GM12878 (cell line): ENCODE results near the gene FDPS. TPM values are rescaled to one million over a fixed set of nuclear protein-coding genes. Genes with fewer than 3 reads are reported as not detected.
"Not testable (repeated sequence)": the region's sequence is repeated elsewhere in the genome, so short reads cannot be mapped to it uniquely, and the experiment has no call there.

Source experiments
- ATAC-seq: fragments of 200-7000 bp; cut with Tn5 transposase; 3 replicates; pipeline ENCODE4 v1.9.1; 2020; ENCODE audit warnings: mild to moderate bottlenecking, moderate library complexity
- BruUV-seq: library from RNA; stranded (reverse); fragments of 400-500 nt; replicated peaks from 2 replicates; lab custom pipeline; 2021; lab: Mats Ljungman, UMichigan
- CTCF ChIA-PET: fragments of 300-600 bp; sonication (Branson Sonifier 250); formaldehyde crosslinking; extraction: SDS; loops from one replicate; lab custom pipeline; 2021; ENCODE audit warnings: inconsistent platforms; lab: Yijun Ruan, JAX
- POLR2A ChIA-PET: fragments of 350-600 bp; formaldehyde crosslinking; extraction: SDS; loops from one replicate; lab custom pipeline; 2021; ENCODE audit warnings: inconsistent platforms; lab: Charles Lee
- RAD21 ChIA-PET: fragments of 300-600 bp; sonication (Branson Sonifier 250); formaldehyde crosslinking; loops from one replicate; lab custom pipeline; 2023; ENCODE audit warnings: antibody characterized with exemption; ENCODE audit not compliant: unreplicated experiment; lab: Charles Lee
- SMC1A ChIA-PET: fragments of 300-600 bp; sonication (Branson Sonifier 250); formaldehyde crosslinking; loops from one replicate; lab custom pipeline; 2023; ENCODE audit not compliant: unreplicated experiment, uncharacterized antibody; lab: Charles Lee
- DNase-seq: peaks from one replicate; pipeline ENCODE4 v3.0.0-alpha.2; 2011; ENCODE audit warnings: low read depth, low spot score
- FAIRE-seq: peaks from 3 replicates; lab custom pipeline; 2011; peaks lifted over from hg19 to GRCh38; lab: Jason Lieb, UNC
- H2AFZ ChIP-seq: 2 replicates; pipeline ENCODE4 v1.6.0; 2011; ENCODE audit warnings: low read depth, low read length, control low read depth; ENCODE audit not compliant: control insufficient read depth
- H3K27ac ChIP-seq: 2 replicates; pipeline ENCODE4 v1.5.1; 2011; ENCODE audit warnings: control low read depth; ENCODE audit not compliant: control insufficient read depth, insufficient read depth
- H3K27me3 ChIP-seq, 2 experiments: replicated peaks in 1 of 2; 2 replicates each; pipeline versions ENCODE4 v1.6.0 to v1.6.1; 2011; ENCODE audit warnings: low read length in 1 of 2; ENCODE audit not compliant: control insufficient read depth in 2 of 2, insufficient read depth in 2 of 2
- H3K36me3 ChIP-seq, 2 experiments: 2 replicates each; pipeline ENCODE4 v1.5.1; 2011; ENCODE audit warnings: low read length in 1 of 2; ENCODE audit not compliant: control insufficient read depth in 2 of 2, insufficient read depth in 2 of 2
- H3K4me1 ChIP-seq: 2 replicates; pipeline ENCODE4 v1.6.1; 2011; ENCODE audit warnings: mild to moderate bottlenecking, low read length, moderate library complexity, mixed read lengths; ENCODE audit not compliant: control insufficient read depth, insufficient read depth
- H3K4me2 ChIP-seq: 2 replicates; pipeline ENCODE4 v1.6.0; 2011; ENCODE audit warnings: control low read depth; ENCODE audit not compliant: control insufficient read depth, insufficient read depth
- H3K4me3 ChIP-seq: fragments of 200-600 bp; sonication (generic); 2 replicates; pipeline ENCODE4 v1.5.1; 2016
- H3K79me2 ChIP-seq: 2 replicates; pipeline ENCODE4 v1.6.0; 2011; ENCODE audit warnings: low read length; ENCODE audit not compliant: control insufficient read depth, insufficient read depth
- H3K9ac ChIP-seq: 2 replicates; pipeline ENCODE4 v1.8.0; 2011; ENCODE audit warnings: low read length, control low read depth, mixed read lengths; ENCODE audit not compliant: control insufficient read depth, insufficient read depth
- H3K9me3 ChIP-seq: replicated peaks from 3 replicates; pipeline ENCODE4 v1.5.1; 2011; ENCODE audit warnings: mild to moderate bottlenecking, low read length; ENCODE audit not compliant: control insufficient read depth, insufficient read depth
- H4K20me1 ChIP-seq: 2 replicates; pipeline ENCODE4 v1.6.0; 2011; ENCODE audit not compliant: control insufficient read depth, insufficient read depth
- ASH2L ChIP-seq: fragments of 300-600, 200-600 bp; sonication (generic); IDR thresholded peaks from 2 replicates; pipeline ENCODE4 v1.6.1; 2017; ENCODE audit warnings: low read depth, mild to moderate bottlenecking, borderline replicate concordance
- BHLHE40 ChIP-seq, 2 experiments: fragments of 450-650 bp in 1 of 2; IDR thresholded peaks; 2 replicates each; pipeline ENCODE4 v1.6.1; 2011 to 2017; ENCODE audit warnings: low read depth in 2 of 2, borderline replicate concordance in 1 of 2, improper control_type of control experiment in 1 of 2, low read length in 1 of 2, mild to moderate bottlenecking in 1 of 2
- DPF2 ChIP-seq: fragments of 450-650 bp; IDR thresholded peaks from 2 replicates; pipeline ENCODE4 v1.6.1; 2017; ENCODE audit warnings: mild to moderate bottlenecking
- EGR1 ChIP-seq, 2 experiments: IDR thresholded peaks; 1 replicate in 1 of 2; 2 replicates in 1 of 2; pipeline ENCODE4 v1.6.1; 2011 to 2012; ENCODE audit warnings: low read depth in 2 of 2, low read length in 2 of 2, borderline replicate concordance in 1 of 2, mild to moderate bottlenecking in 1 of 2, moderate library complexity in 1 of 2
- FOXK2 ChIP-seq: fragments of 450-650 bp; IDR thresholded peaks from 2 replicates; pipeline ENCODE4 v1.6.1; 2017; ENCODE audit warnings: mild to moderate bottlenecking, moderate library complexity
- MXI1 ChIP-seq: fragments of 150-350 bp; IDR thresholded peaks from 2 replicates; pipeline ENCODE4 v1.6.1; 2011; ENCODE audit warnings: low read depth, mild to moderate bottlenecking, inconsistent platforms, low read length, improper control_type of control experiment
- NRF1 ChIP-seq: conservative IDR thresholded peaks from 2 replicates; pipeline ENCODE4 v1.6.1; 2011; ENCODE audit warnings: mild to moderate bottlenecking, low read depth, low read length, improper control_type of control experiment
- POLR2A ChIP-seq: IDR thresholded peaks from 2 replicates; pipeline ENCODE4 v1.6.1; 2011; ENCODE audit warnings: low read depth, mild to moderate bottlenecking, low read length
- RAD21 ChIP-seq: IDR thresholded peaks from 2 replicates; pipeline ENCODE4 v1.6.1; 2011; ENCODE audit warnings: mild to moderate bottlenecking, low read depth, low read length, moderate library complexity; ENCODE audit not compliant: insufficient read depth
- REST ChIP-seq: IDR thresholded peaks from 2 replicates; pipeline ENCODE4 v1.6.1; 2012; ENCODE audit warnings: mild to moderate bottlenecking, low read depth, low read length
- SMARCA5 ChIP-seq: fragments of 450-650 bp; IDR thresholded peaks from 2 replicates; pipeline ENCODE4 v1.6.1; 2017; ENCODE audit warnings: mild to moderate bottlenecking
- SMC3 ChIP-seq: IDR thresholded peaks from 2 replicates; pipeline ENCODE4 v1.6.1; 2011; ENCODE audit warnings: low read length, improper control_type of control experiment, borderline replicate concordance
- TAF1 ChIP-seq: IDR thresholded peaks from 2 replicates; pipeline ENCODE4 v1.6.1; 2011; ENCODE audit warnings: mild to moderate bottlenecking, low read depth, low read length, borderline replicate concordance
- TARDBP ChIP-seq: IDR thresholded peaks from 2 replicates; pipeline ENCODE4 v1.6.1; 2016; ENCODE audit warnings: borderline replicate concordance
- USF1 ChIP-seq: IDR thresholded peaks from 2 replicates; pipeline ENCODE4 v1.6.1; 2011; ENCODE audit warnings: borderline replicate concordance, low read depth, mild to moderate bottlenecking, moderate library complexity, mixed read lengths, low read length; ENCODE audit not compliant: insufficient read depth; ENCODE audit errors: extremely low read length
- WGBS: methylation state at CpG from one replicate; pipeline ENCODE4 v1.1.6; 2016; ENCODE audit warnings: low lambda C conversion rate; ENCODE audit not compliant: insufficient replicate concordance, insufficient coverage; ENCODE audit errors: missing lambda C conversion rate; 5-methylcytosine and 5-hydroxymethylcytosine counted together
- in situ Hi-C: fragments of 300-500 bp; cut with MboI; formaldehyde crosslinking; loops from 9 replicates; pipeline ENCODE4 v1.14.3; 2018; ENCODE audit warnings: mixed read lengths
- intact Hi-C: fragments of 100-400 bp; cut with micrococcal nuclease; formaldehyde crosslinking; loops from one replicate; pipeline ENCODE4 v1.14.2; 2022; ENCODE audit not compliant: unreplicated experiment
- polyA plus RNA-seq, 11 experiments: library from polyadenylated mRNA; depleted of rRNA in 4 of 11; unstranded in 6 of 11; stranded (reverse) in 5 of 11; fragments of >200 nt; fragmentation: Nextera tagmentation in 4 of 11; fragmentation: Illumina TruSeq in 1 of 11; extraction: Ambion mirVana in 4 of 11; extraction: Trizol in 1 of 11; gene quantifications; 1 replicate in 1 of 11; 2 replicates in 10 of 11; pipeline versions ENCODE4 v1.2.1 to v1.2.3, GENCODE V29; 2011 to 2016; ENCODE audit warnings: inconsistent platforms in 2 of 11, missing spikeins in 2 of 11, low read depth in 1 of 11
- total RNA-seq, 4 experiments: library from RNA; depleted of rRNA in 3 of 4; stranded (reverse); fragments of >200 nt in 3 of 4; fragmentation: Illumina TruSeq in 1 of 4; extraction: Trizol in 1 of 4; gene quantifications; 2 replicates each; pipeline versions ENCODE4 v1.2.1 to v1.2.3, GENCODE V29; 2013 to 2021

Gene FDPS
- total and polyA plus RNA-seq, 10 of the 15 experiments (the other 5 are each of a cell fraction or from before 2014, with no cell fraction given) = 405 to 1,156 (median 487) TPM

- no peak for FAIRE-seq
- H3K4me1 ChIP-seq = no peaks in the 10 kb centered on the region
- POLR2A ChIA-PET = no interaction called here
- TF ChIP-seq TAF1 (no peak), MXI1 (no peak), TARDBP (no peak), POLR2A (no peak), REST (no peak), DPF2 (no peak), SMC3 (no peak), BHLHE40 (IDR thresholded peaks at IDR 0.05; ENCODE audit: borderline replicate concordance in 1 of 2, low read depth in 2 of 2, low read length in 1 of 2) (no peak), ASH2L (no peak), RAD21 (no peak), EGR1 (IDR thresholded peaks at IDR 0.05; ENCODE audit: borderline replicate concordance in 1 of 2, low read depth in 2 of 2, low read length in 2 of 2) (no peak), NRF1 (no peak), USF1 (no peak), FOXK2 (no peak), SMARCA5 (no peak)
- TF ChIP-seq, all 136 proteins: peak for 0
- Histone ChIP-seq H3K27ac (no peak overlapping the region), H3K36me3 (no peaks in the 10 kb centered on the region), H3K27me3 (no peaks in the 10 kb centered on the region; a peak in 1 of 4 replicates), H3K9ac (no peak overlapping the region), H3K9me3 (no peaks in the 10 kb centered on the region), H4K20me1 (no peaks in the 10 kb centered on the region), H3K4me3 (no peak overlapping the region), H3K79me2 (no peaks in the 10 kb centered on the region), H3K4me2 (no peak overlapping the region), H2AFZ (no peak overlapping the region)
- in situ Hi-C loops = no loop called here
- ATAC-seq (no peak), DNase-seq (no peak)
- ChIA-PET CTCF (no interaction called here), SMC1A (no interaction called here), RAD21 (no interaction called here)
- intact Hi-C loops = no loop called here
- BruUV-seq = no TSS peak
- whole genome bisulfite sequencing = 85% methylated on average over 21 of the region's 21 CpGs
Observed at GRCh38 chr1:155287987-155288543, 20.6 kb upstream of the FDPS start.

GRCh38 chr1:155291006-155291405 lies 17.7 kb upstream of the FDPS start:
- H4K20me1 ChIP-seq, H3K27ac ChIP-seq, FAIRE-seq, intact Hi-C loops, CTCF ChIA-PET, DNase-seq, H3K4me2 ChIP-seq, H3K27me3 ChIP-seq, H3K9ac ChIP-seq, BruUV-seq, H3K4me1 ChIP-seq, in situ Hi-C loops, H3K79me2 ChIP-seq, H2AFZ ChIP-seq, H3K9me3 ChIP-seq, H3K4me3 ChIP-seq, H3K36me3 ChIP-seq, SMC1A ChIA-PET, ATAC-seq: not testable (repeated sequence)
- 64% methylated on average over 10 of the region's 10 CpGs for whole genome bisulfite sequencing
- ChIA-PET RAD21 (interaction anchor here (0.7 kb wide), 1 partner anchor 175 kb away, joined by 3 read pairs; no protein-coding TSS in a partner anchor), POLR2A (interaction anchor here (0.5 to 1.9 kb wide), 2 partner anchors 9 to 11 kb away, joined by 3 to 4 read pairs; no protein-coding TSS in a partner anchor)
